ENCODE data around the gene FSTL1.

The FSTL1 gene

GRCh38 chr3:120349855-120350125, 101.0 kb downstream of the FSTL1 start:
- DNase-seq: no peak

GRCh38 chr3:120348991-120349854, 101.6 kb downstream of the FSTL1 start, which contains the start of gene LRRC58:
Gene LRRC58 (minus strand): TSS chr3:120349354. CDS start chr3:120349243, 111 bp downstream.
- peak; percentile 92 for DNase-seq

- no peak for DNase-seq
Observed at GRCh38 chr3:120348065-120348990, 102.5 kb downstream of the FSTL1 start.

- no peak for DNase-seq
Observed at GRCh38 chr3:120344349-120344748, 106.4 kb downstream of the FSTL1 start.

All from midbrain (tissue), 1 donor.